H9 (cell line): Measurements from ENCODE around the gene PSTPIP1. TPM values are rescaled to one million over a fixed set of nuclear protein-coding genes. Genes with fewer than 3 reads are reported as not detected.

Experiments
- DNase-seq: peaks from one replicate; pipeline ENCODE4 v3.0.0-alpha.2; 2017
- H2AFZ ChIP-seq: one replicate; pipeline ENCODE4 v1.6.1; 2013; ENCODE audit warnings: mild to moderate bottlenecking, low read length, control low read depth, moderate library complexity
- H2AK5ac ChIP-seq: 2 replicates; pipeline ENCODE4 v1.6.1; 2013; ENCODE audit warnings: low read length, control low read depth, mixed read lengths; ENCODE audit not compliant: insufficient read length
- H2BK120ac ChIP-seq: one replicate; pipeline ENCODE4 v1.6.1; 2013; ENCODE audit warnings: low read depth, mild to moderate bottlenecking, low read length, control low read depth, inconsistent platforms; ENCODE audit not compliant: poor library complexity, severe bottlenecking
- H2BK12ac ChIP-seq: 2 replicates; pipeline ENCODE4 v1.6.1; 2013; ENCODE audit warnings: low read length, control low read depth, mixed read lengths, low read depth; ENCODE audit not compliant: insufficient read length
- H2BK15ac ChIP-seq: 2 replicates; pipeline ENCODE4 v1.6.1; 2013; ENCODE audit warnings: low read depth, low read length, control low read depth
- H2BK20ac ChIP-seq: one replicate; pipeline ENCODE4 v1.6.1; 2013; ENCODE audit warnings: low read depth, mild to moderate bottlenecking, low read length, control low read depth, inconsistent platforms; ENCODE audit not compliant: poor library complexity, severe bottlenecking
- H2BK5ac ChIP-seq: 2 replicates; pipeline ENCODE4 v1.6.1; 2013; ENCODE audit warnings: low read length, control low read depth, mixed read lengths; ENCODE audit not compliant: insufficient read length
- H3K14ac ChIP-seq: 2 replicates; pipeline ENCODE4 v1.6.1; 2013; ENCODE audit warnings: low read length, control low read depth; ENCODE audit not compliant: insufficient read depth
- H3K18ac ChIP-seq: 2 replicates; pipeline ENCODE4 v1.6.1; 2013; ENCODE audit warnings: low read depth, mild to moderate bottlenecking, mixed read lengths, low read length, control low read depth; ENCODE audit not compliant: insufficient read length
- H3K23ac ChIP-seq: 2 replicates; pipeline ENCODE4 v1.6.1; 2013; ENCODE audit warnings: low read length, control low read depth, mixed read lengths, low read depth; ENCODE audit not compliant: insufficient read length
- H3K23me2 ChIP-seq: 2 replicates; pipeline ENCODE4 v1.6.1; 2013; ENCODE audit warnings: low read depth, mild to moderate bottlenecking, mixed read lengths, low read length, control low read depth; ENCODE audit not compliant: insufficient read length, poor library complexity, severe bottlenecking
- H3K27ac ChIP-seq: 2 replicates; pipeline ENCODE4 v1.5.1; 2013; ENCODE audit warnings: low read length, control low read depth, mixed read lengths, low read depth; ENCODE audit not compliant: insufficient read length
- H3K27me3 ChIP-seq: 2 replicates; pipeline ENCODE4 v1.6.1; 2013; ENCODE audit warnings: low read length, control low read depth, inconsistent platforms; ENCODE audit not compliant: insufficient read depth
- H3K4ac ChIP-seq: 2 replicates; pipeline ENCODE4 v1.6.1; 2013; ENCODE audit warnings: low read depth, mild to moderate bottlenecking, control low read depth, inconsistent platforms, low read length, moderate library complexity
- H3K4me1 ChIP-seq: 2 replicates; pipeline ENCODE4 v1.6.1; 2013; ENCODE audit warnings: low read length, control low read depth, inconsistent platforms; ENCODE audit not compliant: insufficient read depth
- H3K4me2 ChIP-seq: 2 replicates; pipeline ENCODE4 v1.6.1; 2013; ENCODE audit warnings: low read length, control low read depth, mixed read lengths; ENCODE audit not compliant: insufficient read length, insufficient read depth
- H3K56ac ChIP-seq: 2 replicates; pipeline ENCODE4 v1.6.1; 2013; ENCODE audit warnings: low read depth, mild to moderate bottlenecking, mixed read lengths, low read length, control low read depth; ENCODE audit not compliant: insufficient read length
- H3K79me1 ChIP-seq: 2 replicates; pipeline ENCODE4 v1.6.1; 2013; ENCODE audit warnings: low read depth, mild to moderate bottlenecking, moderate library complexity, low read length, control low read depth, inconsistent platforms; ENCODE audit not compliant: insufficient read depth, poor library complexity, severe bottlenecking
- H3K79me2 ChIP-seq: 2 replicates; pipeline ENCODE4 v1.6.1; 2013; ENCODE audit warnings: low read length, control low read depth, inconsistent platforms; ENCODE audit not compliant: insufficient read depth
- H3K9ac ChIP-seq: 2 replicates; pipeline ENCODE4 v1.6.1; 2013; ENCODE audit warnings: low read length, control low read depth, mixed read lengths; ENCODE audit not compliant: insufficient read length; ENCODE audit errors: extremely low read depth
- H3K9me3 ChIP-seq: one replicate; pipeline ENCODE4 v1.6.1; 2013; ENCODE audit warnings: low read depth, low read length, inconsistent platforms; ENCODE audit not compliant: control insufficient read depth
- H3T11ph ChIP-seq: one replicate; pipeline ENCODE4 v1.6.1; 2013; ENCODE audit warnings: mild to moderate bottlenecking, low read length, control low read depth, inconsistent platforms
- H4K20me1 ChIP-seq: one replicate; pipeline ENCODE4 v1.6.1; 2013; ENCODE audit not compliant: control insufficient read depth, insufficient read length, insufficient read depth
- H4K5ac ChIP-seq: 2 replicates; pipeline ENCODE4 v1.6.1; 2013; ENCODE audit warnings: low read depth, mild to moderate bottlenecking, mixed read lengths, low read length, control low read depth; ENCODE audit not compliant: insufficient read length
- H4K8ac ChIP-seq: replicated peaks from 2 replicates; pipeline ENCODE4 v1.6.1; 2013; ENCODE audit warnings: low read length, control low read depth, mixed read lengths, low read depth; ENCODE audit not compliant: insufficient read length
- H4K91ac ChIP-seq: 2 replicates; pipeline ENCODE4 v1.6.1; 2013; ENCODE audit warnings: low read depth, mild to moderate bottlenecking, moderate library complexity, mixed read lengths, low read length, control low read depth; ENCODE audit not compliant: insufficient read length
- H3K27ac Mint-ChIP-seq, 3 experiments: 2 replicates in 2 of 3; 3 replicates in 1 of 3; pipeline ENCODE4 v1.8.0; 2020 to 2021; ENCODE audit warnings: mixed read lengths in 3 of 3, mild to moderate bottlenecking in 1 of 3, moderate library complexity in 1 of 3
- H3K27me3 Mint-ChIP-seq: 2 replicates; pipeline ENCODE4 v1.8.0; 2021; ENCODE audit warnings: low read depth, mild to moderate bottlenecking, moderate library complexity, mixed read lengths
- H3K36me3 Mint-ChIP-seq, 3 experiments: 2 replicates in 2 of 3; 3 replicates in 1 of 3; pipeline ENCODE4 v1.8.0; 2020 to 2021; ENCODE audit warnings: low read depth in 3 of 3, mixed read lengths in 3 of 3; ENCODE audit not compliant: insufficient read depth in 1 of 3
- H3K4me1 Mint-ChIP-seq, 2 experiments: 2 replicates each; pipeline ENCODE4 v1.8.0; 2020; ENCODE audit warnings: mixed read lengths in 2 of 2
- H3K4me3 Mint-ChIP-seq, 2 experiments: 2 replicates in 1 of 2; 3 replicates in 1 of 2; pipeline ENCODE4 v1.8.0; 2020 to 2021; ENCODE audit warnings: mild to moderate bottlenecking in 2 of 2, mixed read lengths in 2 of 2, moderate library complexity in 1 of 2
- H3K9me3 Mint-ChIP-seq, 2 experiments: 2 replicates in 1 of 2; 3 replicates in 1 of 2; pipeline ENCODE4 v1.8.0; 2020; ENCODE audit warnings: mild to moderate bottlenecking in 2 of 2, mixed read lengths in 2 of 2, moderate library complexity in 1 of 2
- WGBS: extraction: QIAGEN DNeasy Blood & Tissue Kit; methylation state at CpG from one replicate; pipeline ENCODE4 v1.1.7; 2013; ENCODE audit warnings: missing lambda C conversion rate, low lambda C conversion rate, mixed read lengths; ENCODE audit not compliant: insufficient read length; ENCODE audit errors: extremely low coverage; 5-methylcytosine and 5-hydroxymethylcytosine counted together
- total RNA-seq: library from RNA; stranded (reverse); gene quantifications from 2 replicates; pipeline ENCODE4 v1.2.1, GENCODE V29; 2021
- TF ChIP-seq, protein P1 (sequence below): fragments of 200-600 bp; sonication (generic); conservative IDR thresholded peaks from 3 replicates; pipeline ENCODE4 v1.8.0; 2021; ENCODE audit warnings: antibody characterized with exemption, mild to moderate bottlenecking

Gene PSTPIP1
- total RNA-seq, 1 experiment from 2014 or later: 1.8 TPM

DNA sequence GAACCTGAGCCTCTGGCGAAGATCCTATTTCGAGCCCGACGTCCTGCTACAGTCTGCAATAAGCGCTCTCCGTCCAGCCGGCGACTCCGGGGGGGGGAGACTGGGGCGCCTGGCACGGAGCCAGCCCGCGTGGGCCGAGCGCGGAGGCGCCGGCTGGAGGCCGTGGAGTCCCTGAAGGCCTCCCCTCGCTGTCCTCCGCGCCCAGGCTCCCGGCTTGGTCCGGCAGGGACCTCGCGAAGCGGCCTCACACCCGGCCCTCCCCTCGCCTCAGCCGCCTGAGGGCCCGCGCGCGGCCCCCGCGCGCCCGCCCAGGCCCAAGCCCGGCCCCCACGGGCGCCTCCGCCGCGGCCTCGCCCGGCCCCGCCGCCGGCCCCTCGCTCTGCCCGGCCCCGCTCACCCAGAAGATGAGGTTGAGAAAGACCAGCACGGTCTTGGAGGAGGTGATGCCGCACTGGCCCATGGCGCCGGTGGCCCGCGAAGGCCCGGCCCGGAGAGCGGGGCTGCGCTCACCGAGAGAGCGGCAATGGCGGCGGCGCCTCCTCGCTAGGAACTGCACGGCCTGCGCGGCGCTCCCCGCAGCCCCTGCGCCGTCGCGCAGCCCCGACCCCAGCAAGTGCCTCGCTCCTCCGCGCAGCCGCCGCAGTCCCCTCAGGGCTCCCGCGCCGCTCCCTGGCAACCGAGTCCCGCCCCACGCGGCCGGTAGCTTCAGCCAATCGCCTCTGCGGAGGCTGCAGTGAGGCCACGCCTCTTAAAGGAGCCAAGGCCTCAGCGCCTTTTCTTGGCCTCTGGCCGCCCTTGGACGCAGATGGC is 75.8 kb downstream of the PSTPIP1 start, which contains the start of gene TSPAN3:
TSS of gene TSPAN3 (minus strand) at position 615 of the 810 bp plus-strand sequence. CDS start at position 460, 155 bp downstream.
- no peak within 1 kb of the TSS for H3K23ac ChIP-seq
- no CpG with 5 or more reads among the region's 97 CpGs for WGBS
- H4K91ac ChIP-seq: no peak within 1 kb of the TSS
- H2BK15ac ChIP-seq: no peak within 1 kb of the TSS
- H2AFZ ChIP-seq: peak within 1 kb of the TSS; percentile 86
- H3K27me3 Mint-ChIP-seq: peaks cover 3% of the 10 kb centered on the region
- no peak within 1 kb of the TSS for H3K56ac ChIP-seq
- DNase-seq: peak; percentile 95
- H3K27ac Mint-ChIP-seq: peak within 1 kb of the TSS in 1 of 3 experiments; percentile 70; a peak in 2 of 7 replicates
- no peak within 1 kb of the TSS for H3K27ac ChIP-seq
- no peak within 1 kb of the TSS for H2BK12ac ChIP-seq
- H4K8ac ChIP-seq: no peak within 1 kb of the TSS
- no peak within 1 kb of the TSS for H3T11ph ChIP-seq
- H3K4me2 ChIP-seq: peak within 1 kb of the TSS; percentile 72
- H3K79me2 ChIP-seq: peaks cover 13% of the 10 kb centered on the region; the same call in 1 of the 2 replicates
- peak within 1 kb of the TSS; percentile 61 for H3K9ac ChIP-seq
- H3K18ac ChIP-seq: peak within 1 kb of the TSS; percentile 63
- peaks cover 14 to 21% of the 10 kb centered on the region in 2 experiments for H3K4me1 Mint-ChIP-seq
- no peak within 1 kb of the TSS for H2BK120ac ChIP-seq
- H2BK5ac ChIP-seq: no peak within 1 kb of the TSS
- peak within 1 kb of the TSS; percentile 91 for H3K14ac ChIP-seq
- no peaks in the 10 kb centered on the region for H3K9me3 ChIP-seq
- H3K9me3 Mint-ChIP-seq: no peaks in the 10 kb centered on the region
- peak within 1 kb of the TSS; percentile 80 to 81 for H3K4me3 Mint-ChIP-seq
- peaks cover 2 to 8% (median 4%) of the 10 kb centered on the region in 3 experiments; a peak in 5 of 7 replicates for H3K36me3 Mint-ChIP-seq
- TF ChIP-seq, protein P1, sequence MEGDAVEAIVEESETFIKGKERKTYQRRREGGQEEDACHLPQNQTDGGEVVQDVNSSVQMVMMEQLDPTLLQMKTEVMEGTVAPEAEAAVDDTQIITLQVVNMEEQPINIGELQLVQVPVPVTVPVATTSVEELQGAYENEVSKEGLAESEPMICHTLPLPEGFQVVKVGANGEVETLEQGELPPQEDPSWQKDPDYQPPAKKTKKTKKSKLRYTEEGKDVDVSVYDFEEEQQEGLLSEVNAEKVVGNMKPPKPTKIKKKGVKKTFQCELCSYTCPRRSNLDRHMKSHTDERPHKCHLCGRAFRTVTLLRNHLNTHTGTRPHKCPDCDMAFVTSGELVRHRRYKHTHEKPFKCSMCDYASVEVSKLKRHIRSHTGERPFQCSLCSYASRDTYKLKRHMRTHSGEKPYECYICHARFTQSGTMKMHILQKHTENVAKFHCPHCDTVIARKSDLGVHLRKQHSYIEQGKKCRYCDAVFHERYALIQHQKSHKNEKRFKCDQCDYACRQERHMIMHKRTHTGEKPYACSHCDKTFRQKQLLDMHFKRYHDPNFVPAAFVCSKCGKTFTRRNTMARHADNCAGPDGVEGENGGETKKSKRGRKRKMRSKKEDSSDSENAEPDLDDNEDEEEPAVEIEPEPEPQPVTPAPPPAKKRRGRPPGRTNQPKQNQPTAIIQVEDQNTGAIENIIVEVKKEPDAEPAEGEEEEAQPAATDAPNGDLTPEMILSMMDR: no peak
- no peak within 1 kb of the TSS for H3K4ac ChIP-seq
- H3K79me1 ChIP-seq: no peaks in the 10 kb centered on the region
- H4K5ac ChIP-seq: no peak within 1 kb of the TSS
- H2AK5ac ChIP-seq: no peak within 1 kb of the TSS
- no peak within 1 kb of the TSS for H2BK20ac ChIP-seq
- H3K4me1 ChIP-seq: peaks cover 3% of the 10 kb centered on the region
- no peaks in the 10 kb centered on the region for H4K20me1 ChIP-seq
- peaks cover 6% of the 10 kb centered on the region for H3K23me2 ChIP-seq
- H3K27me3 ChIP-seq: no peaks in the 10 kb centered on the region
